HG03045 (cell line): ENCODE measurements around the gene TICAM2.
A peak's percentile ranks its signal among the peaks of the same experiment; 100 is the strongest.
"Not testable (repeated sequence)": the region's sequence is repeated elsewhere in the genome, so short reads cannot be mapped to it uniquely, and the experiment has no call there.

Experiments
- ATAC-seq: cut with Tn5 transposase; IDR thresholded peaks from one replicate; pipeline ENCODE4 v1.9.1; 2021; ENCODE audit warnings: mild to moderate bottlenecking, moderate library complexity; ENCODE audit not compliant: unreplicated experiment

TICAM2 gene

GRCh38 chr5:115601701-115602590, at the start of gene TICAM2:
TSS of gene TICAM2 (minus strand) at chr5:115602479. CDS start at chr5:115581256, 21,223 bp downstream.
- peak; percentile 84 for ATAC-seq

- no peak for ATAC-seq
These were observed 47.3 kb upstream of the TICAM2 start for GRCh38 chr5:115649541-115649940.

- ATAC-seq = no peak
These were observed 45.8 kb upstream of the TICAM2 start for GRCh38 chr5:115648056-115648455.

GRCh38 chr5:115645386-115645785, 43.1 kb upstream of the TICAM2 start:
- not testable (repeated sequence) for ATAC-seq

GRCh38 chr5:115644046-115644445, 41.8 kb upstream of the TICAM2 start:
- ATAC-seq = no peak

GRCh38 chr5:115641948-115642347, 39.7 kb upstream of the TICAM2 start:
- ATAC-seq = no peak

GRCh38 chr5:115640274-115640673, 38.0 kb upstream of the TICAM2 start:
- ATAC-seq = no peak

- ATAC-seq = no peak
These were observed 37.1 kb upstream of the TICAM2 start for GRCh38 chr5:115639377-115639776.

- ATAC-seq = no peak
These were observed 35.2 kb upstream of the TICAM2 start for GRCh38 chr5:115637507-115637906.

- ATAC-seq = no peak
These were observed 33.7 kb upstream of the TICAM2 start for GRCh38 chr5:115636008-115636407.

GRCh38 chr5:115634343-115635132, 32.3 kb upstream of the TICAM2 start:
- peak; percentile 83 for ATAC-seq

GRCh38 chr5:115629903-115630302, 27.6 kb upstream of the TICAM2 start:
- no peak for ATAC-seq

- no peak for ATAC-seq
These were observed 25.1 kb upstream of the TICAM2 start for GRCh38 chr5:115627295-115627865.

GRCh38 chr5:115626445-115626823, 24.2 kb upstream of the TICAM2 start:
- ATAC-seq = peak; percentile 31

- ATAC-seq = peak; percentile 95
These were observed 23.5 kb upstream of the TICAM2 start, which contains the start of gene TMED7 for GRCh38 chr5:115625579-115626444. TSS of gene TMED7 (minus strand) at chr5:115626036. CDS start at chr5:115625792, 244 bp downstream.

- ATAC-seq = no peak
These were observed 22.7 kb upstream of the TICAM2 start for GRCh38 chr5:115624994-115625393.

GRCh38 chr5:115623658-115624057, 21.4 kb upstream of the TICAM2 start:
- no peak for ATAC-seq

GRCh38 chr5:115621365-115621900, 19.2 kb upstream of the TICAM2 start:
- ATAC-seq = no peak

GRCh38 chr5:115616892-115617291, 14.6 kb upstream of the TICAM2 start:
- ATAC-seq = no peak

- ATAC-seq = no peak
These were observed 14.2 kb upstream of the TICAM2 start for GRCh38 chr5:115616472-115616871.
